Hematopoietic multipotent progenitor cell (in vitro differentiated cells): ENCODE measurements around the gene CPPED1. TPM values are rescaled to one million over a fixed set of nuclear protein-coding genes. Genes with fewer than 3 reads are reported as not detected.

Source experiments
- DNase-seq, 3 donors: peaks; one replicate each; pipeline ENCODE4 v3.0.0-alpha.2; 2011 to 2015; ENCODE audit warnings: low read depth in 2 of 3, low spot score in 2 of 3
- total RNA-seq: library from RNA; depleted of rRNA; stranded (reverse); fragments of >200 nt; gene quantifications from one replicate; pipeline ENCODE4 v1.2.3, GENCODE V29; 2012

Gene CPPED1
- total RNA-seq, 1 donor = 40.9 TPM

- DNase-seq = no peak
Observed at GRCh38 chr16:12690024-12690423, 113.7 kb downstream of the CPPED1 start.

GRCh38 chr16:12688951-12689850 is 114.5 kb downstream of the CPPED1 start:
- peak in 1 of 3 donors; percentile 12 for DNase-seq

- peak in 1 of 3 donors; percentile 26 for DNase-seq
Observed at GRCh38 chr16:12685806-12686205, 117.9 kb downstream of the CPPED1 start.

- no peak for DNase-seq
Observed at GRCh38 chr16:12682432-12683165, 121.1 kb downstream of the CPPED1 start.

- no peak for DNase-seq
Observed at GRCh38 chr16:12681653-12682052, 122.0 kb downstream of the CPPED1 start.

GRCh38 chr16:12680531-12680930 is 123.2 kb downstream of the CPPED1 start:
- DNase-seq = no peak

GRCh38 chr16:12679660-12680272 is 123.9 kb downstream of the CPPED1 start:
- no peak for DNase-seq

- no peak for DNase-seq
Observed at GRCh38 chr16:12678983-12679382, 124.7 kb downstream of the CPPED1 start.

- no peak for DNase-seq
Observed at GRCh38 chr16:12677502-12677901, 126.2 kb downstream of the CPPED1 start.

GRCh38 chr16:12675852-12676251 is 127.8 kb downstream of the CPPED1 start:
- peak in 2 of 3 donors; percentile 60 to 68 for DNase-seq

- no peak for DNase-seq
Observed at GRCh38 chr16:12675046-12675445, 128.6 kb downstream of the CPPED1 start.

- DNase-seq = no peak
Observed at GRCh38 chr16:12674524-12674923, 129.2 kb downstream of the CPPED1 start.

- DNase-seq = no peak
Observed at GRCh38 chr16:12674071-12674470, 129.6 kb downstream of the CPPED1 start.

GRCh38 chr16:12673466-12673865 is 130.2 kb downstream of the CPPED1 start:
- DNase-seq = no peak

GRCh38 chr16:12672986-12673385 is 130.7 kb downstream of the CPPED1 start:
- no peak for DNase-seq

GRCh38 chr16:12669908-12670307 is 133.8 kb downstream of the CPPED1 start:
- no peak for DNase-seq

GRCh38 chr16:12667909-12668308 is 135.8 kb downstream of the CPPED1 start:
- DNase-seq = no peak

GRCh38 chr16:12664164-12664733 is 139.4 kb downstream of the CPPED1 start:
- no peak for DNase-seq

- DNase-seq = peak in 2 of 3 donors; percentile 26 to 67
Observed at GRCh38 chr16:12661656-12662172, 142.0 kb downstream of the CPPED1 start.

GRCh38 chr16:12659871-12660270 is 143.8 kb downstream of the CPPED1 start:
- no peak for DNase-seq

GRCh38 chr16:12658506-12658905 is 145.2 kb downstream of the CPPED1 start:
- no peak for DNase-seq
